Uterus (tissue), 2 donors: Measurements from ENCODE around the gene CGNL1.

Experiments used
- CTCF ChIP-seq, 4 experiments: fragments of 200-600 bp in 2 of 4; fragments of 450-650 bp in 2 of 4; sonication (generic) in 2 of 4; IDR thresholded peaks; one replicate each; pipeline ENCODE4 v1.5.1; 2016 to 2019; ENCODE audit warnings: antibody characterized with exemption in 4 of 4, mild to moderate bottlenecking in 2 of 4, moderate library complexity in 1 of 4
- POLR2A ChIP-seq, 2 donors: fragments of 450-650 bp; IDR thresholded peaks; one replicate each; pipeline ENCODE4 v1.6.1; 2016; ENCODE audit warnings: antibody characterized with exemption in 2 of 2, mild to moderate bottlenecking in 1 of 2, moderate library complexity in 1 of 2

GRCh38 chr15:57377478-57377847 lies 1.2 kb downstream of the CGNL1 start:
- TF ChIP-seq CTCF (IDR thresholded peaks at IDR 0.05): no peak
- TF ChIP-seq POLR2A (IDR thresholded peaks at IDR 0.05): no peak
